Measurements from ENCODE around the gene PCDHGA4.

- no peak for TF ChIP-seq ZC3H10 (CRISPR knock-in tag; IDR thresholded peaks at IDR 0.05)
- TF ChIP-seq ZNF565 (CRISPR knock-in tag; conservative IDR thresholded peaks at IDR 0.05; ENCODE audit: low read depth): no peak
- no peak for TF ChIP-seq ZFP3 (CRISPR knock-in tag; IDR thresholded peaks at IDR 0.05)
These were observed 32.6 kb upstream of the PCDHGA4 start for GRCh38 chr5:141322261-141322660.

Data from SK-N-SH treated with all-trans-retinoic acid at 6 μM for 48 hours (cell line).